Measurements from ENCODE around the gene SEMA3A. TPM values are rescaled to one million over a fixed set of nuclear protein-coding genes. Genes with fewer than 3 reads are reported as not detected.
"Not testable (repeated sequence)": the region's sequence is repeated elsewhere in the genome, so short reads cannot be mapped to it uniquely, and the experiment has no call there.

The SEMA3A gene
- total RNA-seq, 1 donor from 2014 or later = 6.2 TPM

- Histone ChIP-seq H3K4me3 (ENCODE audit: low read depth, low read length) (no peak overlapping the region), H3K27me3 (ENCODE audit: control insufficient read depth, insufficient read depth, low read length) (no peaks in the 10 kb centered on the region), H3K36me3 (ENCODE audit: control insufficient read depth, insufficient read depth, low read length) (no peaks in the 10 kb centered on the region)
- TF ChIP-seq, protein P1, sequence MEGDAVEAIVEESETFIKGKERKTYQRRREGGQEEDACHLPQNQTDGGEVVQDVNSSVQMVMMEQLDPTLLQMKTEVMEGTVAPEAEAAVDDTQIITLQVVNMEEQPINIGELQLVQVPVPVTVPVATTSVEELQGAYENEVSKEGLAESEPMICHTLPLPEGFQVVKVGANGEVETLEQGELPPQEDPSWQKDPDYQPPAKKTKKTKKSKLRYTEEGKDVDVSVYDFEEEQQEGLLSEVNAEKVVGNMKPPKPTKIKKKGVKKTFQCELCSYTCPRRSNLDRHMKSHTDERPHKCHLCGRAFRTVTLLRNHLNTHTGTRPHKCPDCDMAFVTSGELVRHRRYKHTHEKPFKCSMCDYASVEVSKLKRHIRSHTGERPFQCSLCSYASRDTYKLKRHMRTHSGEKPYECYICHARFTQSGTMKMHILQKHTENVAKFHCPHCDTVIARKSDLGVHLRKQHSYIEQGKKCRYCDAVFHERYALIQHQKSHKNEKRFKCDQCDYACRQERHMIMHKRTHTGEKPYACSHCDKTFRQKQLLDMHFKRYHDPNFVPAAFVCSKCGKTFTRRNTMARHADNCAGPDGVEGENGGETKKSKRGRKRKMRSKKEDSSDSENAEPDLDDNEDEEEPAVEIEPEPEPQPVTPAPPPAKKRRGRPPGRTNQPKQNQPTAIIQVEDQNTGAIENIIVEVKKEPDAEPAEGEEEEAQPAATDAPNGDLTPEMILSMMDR (IDR thresholded peaks at IDR 0.05; ENCODE audit: insufficient read depth, low read length, poor library complexity, severe bottlenecking) = no peak
- no peak for DNase-seq (ENCODE audit: low read depth)
These were observed 124.5 kb downstream of the SEMA3A start for GRCh38 chr7:84069999-84070500.

- DNase-seq (ENCODE audit: low read depth) = no peak
- TF ChIP-seq, protein P1 (IDR thresholded peaks at IDR 0.05; ENCODE audit: insufficient read depth, low read length, poor library complexity, severe bottlenecking) = no peak
These were observed 125.6 kb downstream of the SEMA3A start for GRCh38 chr7:84069033-84069432.

DNA sequence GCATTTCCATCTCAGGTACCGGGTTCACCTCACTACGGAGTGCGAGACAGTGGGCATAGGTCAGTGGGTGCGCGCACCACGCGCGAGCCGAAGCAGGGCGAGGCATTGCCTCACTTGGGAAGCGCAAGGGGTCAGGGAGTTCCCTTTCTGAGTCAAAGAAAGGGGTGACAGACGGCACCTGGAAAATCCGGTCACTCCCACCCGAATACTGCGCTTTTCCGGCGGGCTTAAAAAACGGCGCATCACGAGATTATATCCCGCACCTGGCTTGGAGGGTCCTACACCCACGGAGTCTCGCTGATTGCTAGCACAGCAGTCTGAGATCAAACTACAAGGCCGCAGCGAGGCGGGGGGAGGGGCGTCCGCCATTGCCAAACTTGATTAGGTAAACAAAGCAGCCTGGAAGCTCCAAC is 132.1 kb downstream of the SEMA3A start:
- not testable (repeated sequence) for DNase-seq (ENCODE audit: low read depth); H3K4me3 ChIP-seq (ENCODE audit: low read depth, low read length); H3K36me3 ChIP-seq (ENCODE audit: control insufficient read depth, insufficient read depth, low read length); H3K27me3 ChIP-seq (ENCODE audit: control insufficient read depth, insufficient read depth, low read length)

More at GRCh38 chr7:84069033-84069432, 125.6 kb downstream of the SEMA3A start:
- Histone ChIP-seq H3K4me3 (ENCODE audit: low read depth, low read length) (no peak overlapping the region), H3K36me3 (ENCODE audit: control insufficient read depth, insufficient read depth, low read length) (no peaks in the 10 kb centered on the region), H3K27me3 (ENCODE audit: control insufficient read depth, insufficient read depth, low read length) (no peaks in the 10 kb centered on the region)

GRCh38 chr7:84060760-84061261 is 133.8 kb downstream of the SEMA3A start:
- no peak overlapping the region for H3K4me3 ChIP-seq (ENCODE audit: low read depth, low read length)
- H3K36me3 ChIP-seq (ENCODE audit: control insufficient read depth, insufficient read depth, low read length) = no peaks in the 10 kb centered on the region
- TF ChIP-seq, protein P1 (IDR thresholded peaks at IDR 0.05; ENCODE audit: insufficient read depth, low read length, poor library complexity, severe bottlenecking) = no peak
- no peak for DNase-seq (ENCODE audit: low read depth)
- H3K27me3 ChIP-seq (ENCODE audit: control insufficient read depth, insufficient read depth, low read length) = no peaks in the 10 kb centered on the region

DNA sequence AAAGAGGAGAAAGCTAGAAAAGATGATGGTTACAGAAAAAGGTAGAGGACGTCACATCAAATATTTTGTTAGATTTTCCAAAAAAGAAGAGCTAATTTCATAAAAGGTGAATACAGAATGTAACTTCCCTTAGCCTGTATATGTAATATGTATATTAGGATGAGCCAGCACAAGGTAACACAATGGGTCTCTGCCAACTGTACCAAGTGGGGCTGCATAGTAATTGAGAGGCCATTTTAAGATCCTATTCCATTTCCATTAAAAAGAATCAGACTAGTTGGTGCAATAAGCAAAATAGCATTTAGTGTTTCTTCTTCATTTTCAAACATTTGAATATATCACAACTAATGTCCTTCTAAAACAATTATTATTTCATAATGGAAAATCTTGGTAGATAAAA is 134.6 kb downstream of the SEMA3A start:
- Histone ChIP-seq H3K27me3 (ENCODE audit: control insufficient read depth, insufficient read depth, low read length) (no peaks in the 10 kb centered on the region), H3K4me3 (ENCODE audit: low read depth, low read length) (no peak overlapping the region), H3K36me3 (ENCODE audit: control insufficient read depth, insufficient read depth, low read length) (no peaks in the 10 kb centered on the region)
- TF ChIP-seq, protein P1 (IDR thresholded peaks at IDR 0.05; ENCODE audit: insufficient read depth, low read length, poor library complexity, severe bottlenecking) = no peak
- no peak for DNase-seq (ENCODE audit: low read depth)

DNA sequence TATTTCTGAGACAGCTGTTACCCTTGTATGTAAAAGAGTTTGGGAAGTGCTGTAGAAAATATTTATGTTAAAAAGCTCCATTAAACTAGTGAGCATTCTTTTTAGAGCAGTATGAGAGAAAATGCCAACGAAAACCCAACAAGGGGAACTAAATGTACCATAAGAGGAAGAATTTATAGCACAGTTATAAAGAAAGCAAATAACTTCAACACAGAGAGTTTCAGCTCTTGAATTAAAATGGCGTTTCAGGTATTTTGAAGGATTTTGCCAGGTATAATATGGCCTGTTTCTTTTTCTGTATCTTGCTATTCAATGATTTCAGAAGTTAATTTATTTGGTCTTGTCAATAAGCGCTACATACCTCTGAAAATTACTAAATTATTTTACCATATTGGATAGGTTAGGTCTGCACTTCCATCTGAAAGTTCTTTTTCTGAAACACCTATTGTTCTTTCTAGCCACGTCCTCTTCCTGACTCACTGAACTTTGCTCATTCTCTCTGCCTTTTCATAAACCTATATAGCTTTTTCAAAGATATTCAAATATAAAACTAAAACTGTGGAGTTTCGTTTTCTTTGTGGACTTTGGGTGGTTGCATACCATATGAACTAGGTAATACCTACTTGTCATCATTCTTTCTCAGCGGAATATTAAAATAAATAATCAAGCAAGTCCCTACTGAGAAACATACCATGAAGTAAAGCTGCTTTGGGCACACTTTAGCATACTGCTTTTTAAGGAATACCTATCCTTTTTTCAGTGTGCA is 136.1 kb downstream of the SEMA3A start:
- H3K4me3 ChIP-seq (ENCODE audit: low read depth, low read length) = no peak overlapping the region
- no peaks in the 10 kb centered on the region for H3K36me3 ChIP-seq (ENCODE audit: control insufficient read depth, insufficient read depth, low read length)
- H3K27me3 ChIP-seq (ENCODE audit: control insufficient read depth, insufficient read depth, low read length) = no peaks in the 10 kb centered on the region
- DNase-seq (ENCODE audit: low read depth) = no peak
- TF ChIP-seq, protein P1 (IDR thresholded peaks at IDR 0.05; ENCODE audit: insufficient read depth, low read length, poor library complexity, severe bottlenecking) = no peak
